RPMI8226 (cell line): ENCODE results near the gene GAB4.

Experiments used
- DNase-seq: peaks from one replicate; pipeline ENCODE4 v3.0.0-alpha.2; 2015

GAB4 gene

DNA sequence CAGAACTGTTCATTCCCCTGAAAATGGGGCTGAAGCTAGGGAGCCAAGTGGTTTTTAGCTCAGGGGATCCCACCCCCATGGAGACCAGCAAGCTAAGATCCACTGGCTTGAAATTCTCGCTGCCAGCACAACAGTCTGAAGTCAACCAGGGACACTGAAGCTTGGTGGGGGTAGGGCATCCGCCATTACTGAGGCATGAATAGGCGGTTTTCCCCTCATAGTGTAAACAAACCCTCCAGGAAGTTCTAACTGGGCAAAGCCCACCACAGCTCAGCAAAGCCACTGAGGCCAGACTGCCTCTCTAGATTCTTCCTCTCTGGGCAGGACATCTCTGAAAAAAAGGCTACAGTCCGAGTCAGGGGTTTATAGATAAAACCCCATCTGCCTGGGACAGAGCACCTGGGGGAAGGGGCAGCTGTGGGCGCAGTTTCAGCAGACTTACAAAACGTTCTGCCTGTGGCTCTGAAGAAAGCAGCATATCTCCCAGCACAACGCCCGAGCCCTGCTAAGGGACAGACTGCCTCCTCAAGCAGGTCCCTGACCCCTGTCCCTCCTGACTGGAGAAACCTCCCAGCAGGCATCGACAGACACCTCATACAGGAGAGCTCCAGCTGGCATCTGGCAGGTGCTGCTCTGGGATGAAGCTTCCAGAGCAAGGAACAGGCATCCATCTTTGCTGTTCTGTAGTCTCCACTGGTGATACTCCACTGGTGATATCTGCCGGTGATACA lies 32.7 kb downstream of the GAB4 start:
- no peak for DNase-seq

GRCh38 chr22:16974298-16975084 lies 33.5 kb downstream of the GAB4 start:
- no peak for DNase-seq

DNA sequence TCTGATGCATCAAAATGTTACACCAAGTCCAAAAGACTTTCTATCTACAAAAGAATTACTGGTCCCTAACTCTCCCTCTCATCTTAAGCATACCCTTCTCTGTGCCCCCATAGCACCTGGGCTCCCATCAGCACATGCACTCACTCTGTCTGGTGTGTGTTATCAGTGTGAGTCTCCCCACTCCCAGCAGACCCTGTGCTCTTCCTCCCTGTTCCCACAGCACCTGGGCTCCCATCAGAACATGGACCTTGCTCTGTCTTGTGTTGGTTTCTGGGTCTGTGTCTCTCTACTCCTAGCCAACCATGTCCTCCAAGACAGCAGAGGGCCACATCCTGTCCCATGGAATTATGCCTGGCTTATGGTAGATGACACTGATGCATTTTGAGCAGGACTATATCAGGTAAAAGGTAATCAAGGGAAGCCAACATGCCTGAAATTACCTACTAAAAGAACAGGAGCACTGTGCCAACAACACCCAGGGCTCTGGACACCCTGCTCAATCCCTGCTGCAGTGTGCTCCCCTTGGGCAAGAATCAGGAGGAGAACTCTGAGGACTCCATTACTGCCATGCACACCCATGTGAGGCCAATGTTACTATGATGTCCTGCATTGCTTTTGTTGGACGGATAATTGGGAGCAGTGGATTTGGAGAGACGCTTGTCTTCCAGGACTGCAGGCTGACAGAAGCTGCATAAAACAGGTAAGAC lies 34.3 kb downstream of the GAB4 start:
- DNase-seq = no peak

GRCh38 chr22:16972311-16972710 lies 35.7 kb downstream of the GAB4 start:
- DNase-seq = no peak

GRCh38 chr22:16970446-16970845 lies 37.6 kb downstream of the GAB4 start:
- DNase-seq = no peak

- DNase-seq = no peak
Measured at GRCh38 chr22:16969508-16970327, 38.3 kb downstream of the GAB4 start.

- no peak for DNase-seq
Measured at GRCh38 chr22:16968218-16968595, 39.8 kb downstream of the GAB4 start.

GRCh38 chr22:16967453-16968217 lies 40.4 kb downstream of the GAB4 start:
- no peak for DNase-seq

- no peak for DNase-seq
Measured at GRCh38 chr22:16966251-16966650, 41.8 kb downstream of the GAB4 start.

DNA sequence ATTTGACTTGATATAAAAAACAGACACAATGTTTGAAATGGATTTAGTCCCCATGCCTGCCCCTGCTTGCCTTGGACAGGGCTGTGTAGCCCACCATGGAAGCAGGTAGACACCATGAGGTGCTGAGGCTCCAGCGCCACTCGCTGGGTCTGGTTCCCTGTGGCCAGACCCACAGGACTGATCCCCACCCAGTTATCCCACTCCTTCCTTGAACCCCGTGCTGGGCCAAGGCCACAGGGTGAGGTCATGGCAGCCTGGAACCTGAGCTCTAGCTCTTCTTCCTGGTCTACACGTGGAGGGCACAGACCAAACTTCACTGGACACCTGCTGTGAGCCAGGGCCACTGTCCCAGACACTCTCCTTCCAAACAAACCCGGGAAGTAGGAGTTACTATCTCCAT lies 42.5 kb downstream of the GAB4 start:
- no peak for DNase-seq

GRCh38 chr22:16965083-16965482 lies 42.9 kb downstream of the GAB4 start:
- DNase-seq = no peak

- no peak for DNase-seq
Measured at GRCh38 chr22:16964366-16964765, 43.7 kb downstream of the GAB4 start.

- DNase-seq = no peak
Measured at GRCh38 chr22:16963189-16963945, 44.7 kb downstream of the GAB4 start.

GRCh38 chr22:16962501-16962900 lies 45.5 kb downstream of the GAB4 start:
- DNase-seq = no peak

DNA sequence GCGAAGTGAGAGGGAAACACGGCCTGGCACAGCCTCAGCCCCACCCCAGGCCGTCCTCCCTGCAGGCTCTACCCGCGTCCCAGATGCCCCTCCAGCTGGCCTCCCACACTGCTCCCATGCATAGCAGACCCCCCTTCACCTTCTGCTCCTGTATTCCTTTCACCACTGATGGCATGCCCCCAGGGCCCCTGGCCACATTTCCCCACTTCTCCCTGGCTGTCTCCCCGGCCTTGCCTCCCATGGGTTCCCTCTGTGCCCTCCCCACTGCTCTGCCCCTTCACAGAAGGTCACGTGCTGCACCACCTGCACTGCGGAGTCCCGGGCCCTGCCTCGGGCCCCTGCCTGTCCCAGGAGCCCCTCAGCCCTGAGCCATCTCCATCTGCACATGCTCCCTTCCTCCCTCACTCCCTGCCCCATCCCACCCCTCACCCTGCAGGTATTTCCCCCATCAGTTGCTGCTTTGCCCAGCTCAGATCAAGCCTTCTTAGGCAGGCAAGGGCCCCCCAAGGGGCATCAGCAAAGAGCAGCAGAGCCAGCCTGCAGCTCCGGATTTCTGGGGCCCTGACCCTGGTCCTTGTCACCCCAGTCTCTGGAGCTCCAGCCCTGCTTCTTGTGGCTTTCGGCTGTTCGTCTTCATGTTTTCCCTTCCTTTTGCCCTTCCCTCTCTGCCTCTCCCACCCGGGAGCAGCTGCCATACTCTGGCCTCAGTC lies 46.4 kb downstream of the GAB4 start:
- DNase-seq = no peak

GRCh38 chr22:16960884-16961249 lies 47.2 kb downstream of the GAB4 start:
- no peak for DNase-seq

- no peak for DNase-seq
Measured at GRCh38 chr22:16960220-16960883, 47.7 kb downstream of the GAB4 start.

- no peak for DNase-seq
Measured at GRCh38 chr22:16959345-16959930, 48.6 kb downstream of the GAB4 start.

GRCh38 chr22:16958475-16958874 lies 49.5 kb downstream of the GAB4 start:
- no peak for DNase-seq

DNA sequence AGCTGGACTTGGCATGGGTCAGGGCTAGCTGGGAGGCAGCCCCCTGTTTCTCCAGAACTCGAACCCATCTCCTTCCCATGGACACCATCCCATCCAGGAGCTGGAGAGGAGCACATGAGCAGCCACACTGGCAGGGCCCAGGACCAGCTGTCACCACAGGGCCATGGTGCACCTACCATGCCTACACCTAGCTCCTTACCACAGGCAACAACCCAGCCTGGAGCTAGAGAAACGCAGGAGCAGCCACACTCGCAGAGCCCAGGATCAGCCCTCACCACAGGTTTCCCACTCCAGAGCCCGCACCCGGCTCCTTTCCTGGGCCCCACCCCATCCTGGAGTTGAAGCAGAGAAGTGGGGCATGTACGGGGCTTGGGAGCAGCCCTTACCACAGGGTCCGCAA lies 50.2 kb downstream of the GAB4 start:
- DNase-seq = no peak
